ENCODE data around the gene LEF1.

The LEF1 gene

DNA sequence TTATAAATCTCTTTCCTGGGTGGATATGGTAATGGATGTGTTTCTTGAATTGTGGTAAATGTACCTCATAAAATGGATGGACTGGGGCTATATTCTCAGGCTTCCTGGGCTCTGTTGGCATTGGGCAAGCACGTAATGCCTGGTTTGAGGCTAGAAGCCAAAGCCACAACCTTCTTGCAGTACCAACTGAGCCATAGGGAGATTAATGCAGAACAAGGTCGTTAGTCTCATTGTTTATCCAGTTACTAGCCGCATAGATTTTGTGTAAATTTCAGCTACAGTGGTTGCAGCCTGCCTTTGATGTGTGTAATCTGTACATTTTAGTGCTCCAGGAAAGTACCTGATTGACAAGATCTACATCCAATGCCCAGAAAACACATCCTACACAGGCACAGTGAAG is 7.2 kb upstream of the LEF1 start:
- TF ChIP-seq TEAD4 (IDR thresholded peaks at IDR 0.05) = no peak
- TF ChIP-seq FOXM1 (IDR thresholded peaks at IDR 0.05; ENCODE audit: borderline replicate concordance, low read depth) = no peak

DNA sequence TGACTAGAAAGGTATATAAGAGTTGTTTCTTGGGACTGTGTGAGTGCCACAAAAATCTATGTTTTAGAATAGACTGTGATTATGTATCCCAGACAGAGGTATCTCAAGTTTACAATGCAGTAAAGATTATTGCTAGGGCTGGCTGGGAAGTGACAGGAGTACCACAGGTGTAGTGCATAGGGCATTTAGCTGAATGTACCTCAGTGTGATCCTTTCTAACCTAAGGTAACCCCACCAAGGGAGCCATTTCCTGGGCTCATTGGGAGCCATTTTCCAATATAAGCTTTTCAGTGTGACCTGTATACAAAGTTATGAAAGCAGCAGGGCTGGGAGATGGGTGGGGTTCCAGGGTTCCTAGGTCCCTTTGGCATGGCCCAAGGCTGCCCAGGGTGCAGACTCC is 6.1 kb upstream of the LEF1 start:
- TF ChIP-seq TAF1 (IDR thresholded peaks at IDR 0.05; ENCODE audit: low read depth) (no peak), NFIC (IDR thresholded peaks at IDR 0.05) (no peak), CREB1 (IDR thresholded peaks at IDR 0.05; ENCODE audit: low read depth) (no peak), FOXM1 (IDR thresholded peaks at IDR 0.05; ENCODE audit: borderline replicate concordance, low read depth) (no peak), CEBPB (IDR thresholded peaks at IDR 0.05) (no peak)
- TF ChIP-seq, protein P1, sequence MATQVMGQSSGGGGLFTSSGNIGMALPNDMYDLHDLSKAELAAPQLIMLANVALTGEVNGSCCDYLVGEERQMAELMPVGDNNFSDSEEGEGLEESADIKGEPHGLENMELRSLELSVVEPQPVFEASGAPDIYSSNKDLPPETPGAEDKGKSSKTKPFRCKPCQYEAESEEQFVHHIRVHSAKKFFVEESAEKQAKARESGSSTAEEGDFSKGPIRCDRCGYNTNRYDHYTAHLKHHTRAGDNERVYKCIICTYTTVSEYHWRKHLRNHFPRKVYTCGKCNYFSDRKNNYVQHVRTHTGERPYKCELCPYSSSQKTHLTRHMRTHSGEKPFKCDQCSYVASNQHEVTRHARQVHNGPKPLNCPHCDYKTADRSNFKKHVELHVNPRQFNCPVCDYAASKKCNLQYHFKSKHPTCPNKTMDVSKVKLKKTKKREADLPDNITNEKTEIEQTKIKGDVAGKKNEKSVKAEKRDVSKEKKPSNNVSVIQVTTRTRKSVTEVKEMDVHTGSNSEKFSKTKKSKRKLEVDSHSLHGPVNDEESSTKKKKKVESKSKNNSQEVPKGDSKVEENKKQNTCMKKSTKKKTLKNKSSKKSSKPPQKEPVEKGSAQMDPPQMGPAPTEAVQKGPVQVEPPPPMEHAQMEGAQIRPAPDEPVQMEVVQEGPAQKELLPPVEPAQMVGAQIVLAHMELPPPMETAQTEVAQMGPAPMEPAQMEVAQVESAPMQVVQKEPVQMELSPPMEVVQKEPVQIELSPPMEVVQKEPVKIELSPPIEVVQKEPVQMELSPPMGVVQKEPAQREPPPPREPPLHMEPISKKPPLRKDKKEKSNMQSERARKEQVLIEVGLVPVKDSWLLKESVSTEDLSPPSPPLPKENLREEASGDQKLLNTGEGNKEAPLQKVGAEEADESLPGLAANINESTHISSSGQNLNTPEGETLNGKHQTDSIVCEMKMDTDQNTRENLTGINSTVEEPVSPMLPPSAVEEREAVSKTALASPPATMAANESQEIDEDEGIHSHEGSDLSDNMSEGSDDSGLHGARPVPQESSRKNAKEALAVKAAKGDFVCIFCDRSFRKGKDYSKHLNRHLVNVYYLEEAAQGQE (IDR thresholded peaks at IDR 0.05; ENCODE audit: low read depth) = no peak

DNA sequence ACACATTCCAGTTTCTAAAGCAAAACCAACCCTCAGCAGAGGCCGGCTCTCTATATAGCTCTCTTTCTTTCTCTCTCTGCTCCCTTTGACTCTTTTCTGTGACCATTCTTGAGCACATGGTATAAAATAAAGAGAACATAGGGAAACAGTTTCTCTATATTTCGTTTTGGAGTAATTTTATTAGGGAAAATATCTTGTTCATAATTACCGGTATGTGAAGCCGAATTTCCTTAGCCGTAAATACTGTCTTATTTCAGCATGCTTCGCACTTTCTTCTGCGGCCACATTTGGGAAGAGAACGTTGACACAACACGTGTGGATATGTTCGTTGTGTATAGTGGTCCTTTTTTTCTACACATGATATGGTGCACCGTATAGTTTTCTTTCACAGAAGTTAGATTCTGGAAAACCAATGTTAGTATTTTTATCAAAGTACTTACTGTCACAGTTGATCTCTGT is 4.9 kb upstream of the LEF1 start:
- no peak for TF ChIP-seq ZBTB7A (IDR thresholded peaks at IDR 0.05; ENCODE audit: low read depth)
- TF ChIP-seq, protein P2, sequence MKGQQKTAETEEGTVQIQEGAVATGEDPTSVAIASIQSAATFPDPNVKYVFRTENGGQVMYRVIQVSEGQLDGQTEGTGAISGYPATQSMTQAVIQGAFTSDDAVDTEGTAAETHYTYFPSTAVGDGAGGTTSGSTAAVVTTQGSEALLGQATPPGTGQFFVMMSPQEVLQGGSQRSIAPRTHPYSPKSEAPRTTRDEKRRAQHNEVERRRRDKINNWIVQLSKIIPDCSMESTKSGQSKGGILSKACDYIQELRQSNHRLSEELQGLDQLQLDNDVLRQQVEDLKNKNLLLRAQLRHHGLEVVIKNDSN (IDR thresholded peaks at IDR 0.05) = no peak

GRCh38 chr4:108172753-108173598 is 4.2 kb upstream of the LEF1 start:
- TF ChIP-seq CEBPB (IDR thresholded peaks at IDR 0.05) = no peak
- no peak for TF ChIP-seq FOXM1 (IDR thresholded peaks at IDR 0.05; ENCODE audit: borderline replicate concordance, low read depth)
- TF ChIP-seq, protein P2 (IDR thresholded peaks at IDR 0.05) = peak; percentile 48; the same call in 1 of the 2 replicates
- peak; percentile 60; the same call in 1 of the 2 replicates for TF ChIP-seq ZBTB7A (IDR thresholded peaks at IDR 0.05; ENCODE audit: low read depth)
- TF ChIP-seq YY1 (IDR thresholded peaks at IDR 0.05; ENCODE audit: low read depth) = no peak
- TF ChIP-seq MAX (IDR thresholded peaks at IDR 0.05) = peak; percentile 49
- TF ChIP-seq EP300 (IDR thresholded peaks at IDR 0.05; ENCODE audit: borderline replicate concordance) = no peak; the same call in 1 of the 2 replicates
- no peak for TF ChIP-seq TAF1 (IDR thresholded peaks at IDR 0.05; ENCODE audit: low read depth)
- no peak for TF ChIP-seq RAD21 (IDR thresholded peaks at IDR 0.05; ENCODE audit: low read depth)
- TF ChIP-seq, protein P1 (IDR thresholded peaks at IDR 0.05; ENCODE audit: low read depth) = no peak
- no peak for TF ChIP-seq EGR1 (IDR thresholded peaks at IDR 0.05)
- TF ChIP-seq NFIC (IDR thresholded peaks at IDR 0.05) = peak; percentile 80
- TF ChIP-seq TCF12 (IDR thresholded peaks at IDR 0.05; ENCODE audit: low read depth) = 0 out of 2 replicates have a peak, but pooled peaks have one; percentile 44
- TF ChIP-seq CREB1 (IDR thresholded peaks at IDR 0.05; ENCODE audit: low read depth) = no peak
- no peak for TF ChIP-seq TEAD4 (IDR thresholded peaks at IDR 0.05)

DNA sequence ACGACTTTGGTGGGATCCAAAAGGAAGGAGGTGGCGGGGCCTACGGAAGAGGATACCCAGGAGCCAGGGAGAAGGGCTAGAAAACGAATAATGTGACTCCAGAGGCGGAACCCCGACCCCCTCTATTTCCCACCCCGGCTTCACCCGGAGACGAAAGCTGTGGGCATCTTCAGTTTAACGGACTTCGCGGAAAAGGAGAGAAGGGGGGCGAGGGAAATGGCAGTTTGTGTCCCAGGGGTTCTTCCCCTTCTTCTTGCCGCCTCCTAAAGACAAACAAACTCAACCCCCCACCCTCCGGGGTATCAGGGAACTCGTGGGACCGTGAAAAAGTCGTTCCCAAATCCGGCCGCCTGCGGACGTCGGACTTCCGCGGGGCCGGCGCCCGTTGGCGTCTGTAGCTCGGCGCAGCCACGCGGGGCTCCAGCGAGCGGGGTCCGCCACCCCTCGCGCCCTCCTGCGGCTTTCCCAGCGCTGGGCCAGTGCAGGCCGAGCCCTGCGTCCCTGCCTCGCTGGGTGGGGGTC is 3.6 kb upstream of the LEF1 start:
- TF ChIP-seq CREB1 (IDR thresholded peaks at IDR 0.05; ENCODE audit: low read depth) (no peak), EGR1 (IDR thresholded peaks at IDR 0.05) (no peak), TAF1 (IDR thresholded peaks at IDR 0.05; ENCODE audit: low read depth) (no peak), RAD21 (IDR thresholded peaks at IDR 0.05; ENCODE audit: low read depth) (no peak), CEBPB (IDR thresholded peaks at IDR 0.05) (no peak), TCF12 (IDR thresholded peaks at IDR 0.05; ENCODE audit: low read depth) (no peak), FOXM1 (IDR thresholded peaks at IDR 0.05; ENCODE audit: borderline replicate concordance, low read depth) (no peak), YY1 (IDR thresholded peaks at IDR 0.05; ENCODE audit: low read depth) (no peak), ZBTB7A (IDR thresholded peaks at IDR 0.05; ENCODE audit: low read depth) (no peak), EP300 (IDR thresholded peaks at IDR 0.05; ENCODE audit: borderline replicate concordance) (no peak)
- TF ChIP-seq, protein P2 (IDR thresholded peaks at IDR 0.05) = no peak
- TF ChIP-seq, protein P1 (IDR thresholded peaks at IDR 0.05; ENCODE audit: low read depth) = no peak
